Activated B cell treated with CpG ODN at 0.5 μM for 24 hours (primary cell): ENCODE measurements around the gene CARD8. TPM values are rescaled to one million over a fixed set of nuclear protein-coding genes. Genes with fewer than 3 reads are reported as not detected.

Experiments used
- ATAC-seq: fragments of 200-7000 bp; cut with Tn5 transposase; one replicate; pipeline ENCODE4 v1.10.0; 2021; ENCODE audit warnings: low read depth, mild to moderate bottlenecking, moderate library complexity
- CTCF ChIA-PET: fragments of 350-600 bp; sonication (Branson Sonifier 250); formaldehyde crosslinking; loops from one replicate; lab custom pipeline; 2021; ENCODE audit warnings: antibody characterized with exemption; lab: Charles Lee
- POLR2A ChIA-PET: fragments of 350-600 bp; sonication (Branson Sonifier 250); formaldehyde crosslinking; loops from one replicate; lab custom pipeline; 2021; ENCODE audit warnings: antibody characterized with exemption; lab: Charles Lee
- DNase-seq: peaks from one replicate; pipeline ENCODE4 v3.0.0; 2022
- H3K27ac Mint-ChIP-seq: one replicate; pipeline ENCODE4 v1.8.0; 2020; ENCODE audit warnings: mixed read lengths
- H3K27me3 Mint-ChIP-seq: one replicate; pipeline ENCODE4 v1.8.0; 2021; ENCODE audit warnings: mixed read lengths
- H3K36me3 Mint-ChIP-seq: one replicate; pipeline ENCODE4 v1.8.0; 2021; ENCODE audit warnings: low read depth, mixed read lengths
- H3K4me1 Mint-ChIP-seq: one replicate; pipeline ENCODE4 v1.8.0; 2021; ENCODE audit warnings: mixed read lengths
- H3K4me3 Mint-ChIP-seq: one replicate; pipeline ENCODE4 v1.8.0; 2020; ENCODE audit warnings: mild to moderate bottlenecking, mixed read lengths
- H3K9me3 Mint-ChIP-seq: one replicate; pipeline ENCODE4 v1.8.0; 2020; ENCODE audit warnings: mixed read lengths
- CTCF ChIP-seq: fragments of 200-600 bp; IDR thresholded peaks from one replicate; pipeline ENCODE4 v1.8.0; 2022; ENCODE audit warnings: antibody characterized with exemption, mild to moderate bottlenecking
- intact Hi-C: fragments of 100-400 bp; cut with micrococcal nuclease; formaldehyde crosslinking; loops from one replicate; pipeline ENCODE4 v1.15.1; 2024
- total RNA-seq: library from RNA; stranded (reverse); gene quantifications from 2 replicates; pipeline ENCODE4 v1.2.3, GENCODE V29; 2022

The CARD8 gene
- total RNA-seq: 103 and 109 TPM in 2 replicates

DNA sequence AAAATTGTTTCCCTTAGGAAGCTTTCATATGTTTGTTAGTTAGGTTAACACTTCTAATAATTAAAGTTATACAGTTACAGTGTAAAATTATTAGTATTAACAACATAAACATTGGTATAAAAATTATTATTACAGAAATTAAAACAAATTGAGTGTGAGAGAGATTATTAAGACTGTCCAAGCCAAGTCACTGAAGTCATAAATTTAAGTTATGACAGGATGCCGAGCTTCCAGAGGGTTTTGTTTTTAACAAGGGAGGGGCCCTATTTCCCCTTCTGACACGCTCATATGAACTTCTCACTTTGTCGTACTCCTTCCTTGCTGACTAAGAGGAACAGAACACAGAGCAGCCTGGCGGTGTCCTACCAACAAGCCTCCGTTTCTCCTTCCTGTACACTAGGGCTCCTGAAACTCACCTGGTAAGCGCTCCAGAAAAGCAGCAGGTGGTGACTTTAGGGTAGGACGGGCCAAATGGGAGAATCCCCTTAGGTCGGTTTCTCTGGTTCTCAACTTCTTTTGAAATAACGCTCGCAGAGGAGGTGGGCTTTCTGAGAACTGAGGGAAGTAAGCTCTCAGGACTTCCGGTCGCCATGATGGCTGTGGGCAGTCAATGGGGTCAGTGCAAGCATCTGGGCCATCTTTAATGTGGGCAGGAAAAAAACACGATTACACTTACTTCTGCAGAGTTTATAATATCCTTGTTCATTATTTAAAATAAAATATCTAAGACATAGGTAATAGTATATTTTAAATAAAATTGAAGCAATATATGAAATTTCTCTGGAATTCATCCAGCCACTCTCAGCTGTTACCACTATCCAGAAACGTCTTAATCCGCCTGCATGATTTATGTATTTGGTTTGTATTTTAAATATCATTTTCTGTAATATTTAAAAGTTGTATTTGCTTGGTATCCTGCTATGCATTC lies at the start of gene CARD8:
CARD8 (minus strand) TSS at position 537 of the 928 bp plus-strand sequence. CDS start 14,892 bp downstream, outside the sequence.
- Mint-ChIP-seq H3K27me3 (no peaks in the 10 kb centered on the region), H3K4me1 (peaks cover 62% of the 10 kb centered on the region), H3K36me3 (peaks cover 20% of the 10 kb centered on the region), H3K9me3 (no peaks in the 10 kb centered on the region), H3K4me3 (peak within 1 kb of the TSS; percentile 99), H3K27ac (peak within 1 kb of the TSS; percentile 100)
- ChIA-PET POLR2A (interaction anchor here (0.6 to 2.7 kb wide), 21 partner anchors 9 to 1240 kb away, joined by 3 to 32 read pairs (median 4); partner anchors contain the start of genes EMP3, LIG1, PLA2G4C and RUVBL2), CTCF (interaction anchor here (0.8 to 1.0 kb wide), 2 partner anchors 31 to 353 kb away, joined by 3 read pairs; no protein-coding TSS in a partner anchor)
- intact Hi-C loops: loop anchor here (1.0 to 5.0 kb wide), 2 partner anchors 85 to 257 kb away; partner anchors contain the start of genes LIG1, LMTK3 and ZSWIM9
- no peak for TF ChIP-seq CTCF
- DNase-seq (peak; percentile 73), ATAC-seq (peak; percentile 80)

DNA sequence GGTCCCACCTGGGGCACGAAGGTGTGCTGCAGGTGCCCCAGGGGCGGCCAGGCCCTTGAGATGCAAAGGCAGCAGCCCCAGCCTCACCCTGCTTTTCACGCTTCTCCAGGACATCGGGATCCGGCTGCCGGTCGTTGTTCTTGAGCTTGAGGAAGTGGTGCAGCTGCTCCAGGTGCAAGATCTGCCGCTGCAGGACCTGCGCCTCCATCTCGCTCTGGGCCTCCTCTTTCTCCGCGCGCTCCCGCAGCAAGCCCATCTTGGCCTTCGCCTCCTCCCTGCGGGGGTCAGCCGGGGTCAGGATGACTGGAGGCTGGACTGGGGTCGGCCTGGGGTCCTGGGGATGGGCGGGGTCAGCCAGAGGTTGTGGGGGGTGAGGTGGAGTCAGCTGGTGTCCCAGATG lies 48.2 kb upstream of the CARD8 start:
- no peaks in the 10 kb centered on the region for H3K4me1 Mint-ChIP-seq
- ATAC-seq: no peak
- DNase-seq: no peak
- H3K4me3 Mint-ChIP-seq: no peak overlapping the region
- no peaks in the 10 kb centered on the region for H3K36me3 Mint-ChIP-seq
- intact Hi-C loops: no loop called here
- ChIA-PET POLR2A (no interaction called here), CTCF (no interaction called here)
- H3K27me3 Mint-ChIP-seq: no peaks in the 10 kb centered on the region
- H3K27ac Mint-ChIP-seq: no peak overlapping the region
- H3K9me3 Mint-ChIP-seq: no peaks in the 10 kb centered on the region
- no peak for TF ChIP-seq CTCF

DNA sequence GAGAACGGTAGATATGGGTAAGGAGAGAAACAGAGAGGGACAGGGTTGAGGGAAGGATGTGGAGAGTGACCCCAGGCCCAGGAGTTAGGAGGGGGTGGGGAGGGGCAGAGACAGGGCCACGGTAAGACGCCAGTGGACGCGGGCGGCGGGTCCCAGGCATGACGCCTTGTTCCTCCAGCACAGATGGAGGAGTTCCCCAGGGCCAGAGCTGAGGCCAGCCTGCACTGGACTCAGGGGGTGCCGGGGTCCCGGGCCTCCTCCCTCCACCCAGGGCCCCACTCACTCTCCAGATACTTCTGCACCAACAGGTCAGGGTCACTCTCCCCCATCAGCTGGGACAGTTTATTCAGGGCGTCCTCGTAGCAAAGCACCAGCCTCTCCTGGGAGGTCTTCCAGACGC lies 47.7 kb upstream of the CARD8 start:
- H3K27ac Mint-ChIP-seq: no peak overlapping the region
- DNase-seq: no peak
- no peaks in the 10 kb centered on the region for H3K27me3 Mint-ChIP-seq
- H3K36me3 Mint-ChIP-seq: no peaks in the 10 kb centered on the region
- no peak overlapping the region for H3K4me3 Mint-ChIP-seq
- ChIA-PET CTCF (no interaction called here), POLR2A (no interaction called here)
- intact Hi-C loops: no loop called here
- no peak for ATAC-seq
- no peak for TF ChIP-seq CTCF
- no peaks in the 10 kb centered on the region for H3K9me3 Mint-ChIP-seq
- no peaks in the 10 kb centered on the region for H3K4me1 Mint-ChIP-seq

GRCh38 chr19:48302600-48302959 lies 46.9 kb upstream of the CARD8 start:
- ChIA-PET POLR2A (no interaction called here), CTCF (no interaction called here)
- TF ChIP-seq CTCF: no peak
- no peaks in the 10 kb centered on the region for H3K9me3 Mint-ChIP-seq
- H3K4me3 Mint-ChIP-seq: no peak overlapping the region
- no peaks in the 10 kb centered on the region for H3K4me1 Mint-ChIP-seq
- no peak for ATAC-seq
- no peaks in the 10 kb centered on the region for H3K36me3 Mint-ChIP-seq
- intact Hi-C loops: no loop called here
- no peak overlapping the region for H3K27ac Mint-ChIP-seq
- DNase-seq: no peak
- H3K27me3 Mint-ChIP-seq: no peaks in the 10 kb centered on the region

- TF ChIP-seq CTCF: no peak
- DNase-seq: no peak
- CTCF ChIA-PET: no interaction called here
These were observed 46.3 kb upstream of the CARD8 start for GRCh38 chr19:48301886-48302599.

More at GRCh38 chr19:48301886-48302599, 46.3 kb upstream of the CARD8 start:
- POLR2A ChIA-PET: no interaction called here
- Mint-ChIP-seq H3K27me3 (no peaks in the 10 kb centered on the region), H3K4me3 (no peak overlapping the region), H3K27ac (no peak overlapping the region), H3K9me3 (no peaks in the 10 kb centered on the region), H3K36me3 (no peaks in the 10 kb centered on the region), H3K4me1 (no peaks in the 10 kb centered on the region)
- no peak for ATAC-seq
- intact Hi-C loops: no loop called here
